Peyer's patch (tissue), 4 donors: ENCODE measurements around the gene ZBBX.

Source experiments
- POLR2A ChIP-seq, 2 donors: fragments of 450-650 bp; IDR thresholded peaks; one replicate each; pipeline ENCODE4 v1.5.1; 2017; ENCODE audit warnings: antibody characterized with exemption in 2 of 2, mild to moderate bottlenecking in 2 of 2, moderate library complexity in 2 of 2
- TF ChIP-seq, protein P1 (sequence below), 6 experiments: fragments of 450-650 bp in 4 of 6; fragments of 200-600 bp in 2 of 6; sonication (generic) in 1 of 6; IDR thresholded peaks; one replicate each; pipeline ENCODE4 v1.5.1; 2017 to 2019; ENCODE audit warnings: antibody characterized with exemption in 6 of 6, mild to moderate bottlenecking in 3 of 6, moderate library complexity in 1 of 6

DNA sequence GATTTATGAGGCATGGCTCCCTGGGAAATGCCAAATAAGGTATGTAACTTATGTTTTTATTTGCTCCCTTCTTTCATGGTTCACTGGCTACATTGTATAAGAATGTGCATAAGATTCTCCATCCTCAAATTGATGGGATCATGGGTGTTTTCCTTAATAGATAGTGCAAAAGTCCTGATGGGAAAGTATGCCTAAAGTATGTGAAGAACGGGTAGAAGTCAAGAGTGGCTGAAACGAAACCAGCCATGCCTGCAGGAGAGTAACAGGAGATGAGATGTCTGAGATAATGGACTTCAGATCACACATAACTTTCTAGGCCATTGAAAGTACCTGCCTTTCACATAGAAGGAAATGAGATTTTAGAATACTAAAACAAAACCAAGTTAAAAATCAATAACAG, 56.5 kb downstream of the ZBBX start:
- TF ChIP-seq, protein P1, sequence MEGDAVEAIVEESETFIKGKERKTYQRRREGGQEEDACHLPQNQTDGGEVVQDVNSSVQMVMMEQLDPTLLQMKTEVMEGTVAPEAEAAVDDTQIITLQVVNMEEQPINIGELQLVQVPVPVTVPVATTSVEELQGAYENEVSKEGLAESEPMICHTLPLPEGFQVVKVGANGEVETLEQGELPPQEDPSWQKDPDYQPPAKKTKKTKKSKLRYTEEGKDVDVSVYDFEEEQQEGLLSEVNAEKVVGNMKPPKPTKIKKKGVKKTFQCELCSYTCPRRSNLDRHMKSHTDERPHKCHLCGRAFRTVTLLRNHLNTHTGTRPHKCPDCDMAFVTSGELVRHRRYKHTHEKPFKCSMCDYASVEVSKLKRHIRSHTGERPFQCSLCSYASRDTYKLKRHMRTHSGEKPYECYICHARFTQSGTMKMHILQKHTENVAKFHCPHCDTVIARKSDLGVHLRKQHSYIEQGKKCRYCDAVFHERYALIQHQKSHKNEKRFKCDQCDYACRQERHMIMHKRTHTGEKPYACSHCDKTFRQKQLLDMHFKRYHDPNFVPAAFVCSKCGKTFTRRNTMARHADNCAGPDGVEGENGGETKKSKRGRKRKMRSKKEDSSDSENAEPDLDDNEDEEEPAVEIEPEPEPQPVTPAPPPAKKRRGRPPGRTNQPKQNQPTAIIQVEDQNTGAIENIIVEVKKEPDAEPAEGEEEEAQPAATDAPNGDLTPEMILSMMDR (IDR thresholded peaks at IDR 0.05) = no peak
- no peak for TF ChIP-seq POLR2A (IDR thresholded peaks at IDR 0.05)
